Measurements from ENCODE around the gene LCK. TPM values are rescaled to one million over a fixed set of nuclear protein-coding genes. Genes with fewer than 3 reads are reported as not detected.

Gene LCK
- polyA plus RNA-seq, 1 experiment: 0.11 TPM

GRCh38 chr1:32239790-32240139 lies 11.3 kb upstream of the LCK start:
- Histone ChIP-seq H3K27me3 (ENCODE audit: control insufficient read depth, insufficient read depth, low read length) (no peaks in the 10 kb centered on the region), H3K36me3 (ENCODE audit: control insufficient read depth, insufficient read depth, low read length) (0 out of 2 replicates have a peak, but pooled peaks cover 2% of the 10 kb centered on the region), H3K4me3 (ENCODE audit: low read depth, low read length) (peak overlapping the region; percentile 59; the same call in 1 of the 2 replicates)
- TF ChIP-seq CTCF (IDR thresholded peaks at IDR 0.05; ENCODE audit: insufficient read depth, low read depth, low read length): no peak
- ChIA-PET CTCF (interaction anchor here (0.6 to 4.3 kb wide), 4 partner anchors 9 to 34 kb away, joined by 3 to 23 read pairs (median 12); no protein-coding TSS in a partner anchor), POLR2A (no interaction called here)
- no peak for DNase-seq (ENCODE audit: low read depth)

- POLR2A ChIA-PET: interaction anchor here (0.6 kb wide), 2 partner anchors 113 to 167 kb away, joined by 3 read pairs; partner anchors contain the start of gene TMEM39B
- H3K36me3 ChIP-seq (ENCODE audit: control insufficient read depth, insufficient read depth, low read length): 0 out of 2 replicates have a peak, but pooled peaks cover 1% of the 10 kb centered on the region
- H3K27me3 ChIP-seq (ENCODE audit: control insufficient read depth, insufficient read depth, low read length): no peaks in the 10 kb centered on the region
- peak; percentile 47 for TF ChIP-seq CTCF (IDR thresholded peaks at IDR 0.05; ENCODE audit: insufficient read depth, low read depth, low read length)
- peak overlapping the region; percentile 59 for H3K4me3 ChIP-seq (ENCODE audit: low read depth, low read length)
- DNase-seq (ENCODE audit: low read depth): no peak
- CTCF ChIA-PET: interaction anchor here (0.9 to 4.3 kb wide), 6 partner anchors 9 to 465 kb away, joined by 3 to 23 read pairs (median 4); partner anchors contain the start of gene MARCKSL1
These were observed 10.7 kb upstream of the LCK start for GRCh38 chr1:32240140-32240951.

GRCh38 chr1:32241001-32241763 lies 9.9 kb upstream of the LCK start:
- ChIA-PET POLR2A (interaction anchor here (0.6 kb wide), 2 partner anchors 22 to 114 kb away, joined by 3 to 7 read pairs; no protein-coding TSS in a partner anchor), CTCF (interaction anchor here (0.9 to 4.3 kb wide), 7 partner anchors 8 to 465 kb away, joined by 3 to 23 read pairs (median 3); partner anchors contain the start of gene MARCKSL1)
- peak overlapping the region; percentile 59 for H3K4me3 ChIP-seq (ENCODE audit: low read depth, low read length)
- peak; percentile 11 for TF ChIP-seq CTCF (IDR thresholded peaks at IDR 0.05; ENCODE audit: insufficient read depth, low read depth, low read length)
- DNase-seq (ENCODE audit: low read depth): no peak
- H3K36me3 ChIP-seq (ENCODE audit: control insufficient read depth, insufficient read depth, low read length): 0 out of 2 replicates have a peak, but pooled peaks cover 1% of the 10 kb centered on the region
- no peaks in the 10 kb centered on the region for H3K27me3 ChIP-seq (ENCODE audit: control insufficient read depth, insufficient read depth, low read length)

- no peak overlapping the region for H3K4me3 ChIP-seq (ENCODE audit: low read depth, low read length)
- no peaks in the 10 kb centered on the region for H3K27me3 ChIP-seq (ENCODE audit: control insufficient read depth, insufficient read depth, low read length)
- DNase-seq (ENCODE audit: low read depth): no peak
- ChIA-PET POLR2A (interaction anchor here (0.6 kb wide), 1 partner anchor 32 kb away, joined by 15 read pairs; no protein-coding TSS in a partner anchor), CTCF (interaction anchor here (4.3 kb wide), 1 partner anchor 27 kb away, joined by 23 read pairs; no protein-coding TSS in a partner anchor)
- H3K36me3 ChIP-seq (ENCODE audit: control insufficient read depth, insufficient read depth, low read length): 0 out of 2 replicates have a peak, but pooled peaks cover 1% of the 10 kb centered on the region
- no peak for TF ChIP-seq CTCF (IDR thresholded peaks at IDR 0.05; ENCODE audit: insufficient read depth, low read depth, low read length)
These were observed 8.7 kb upstream of the LCK start for GRCh38 chr1:32242341-32242851.

Data from BJ (cell line).